Kidney (tissue), 14 donors: ENCODE results near the gene ZNF254. TPM values are rescaled to one million over a fixed set of nuclear protein-coding genes. Genes with fewer than 3 reads are reported as not detected.

Experiments used
- DNase-seq, 5 donors: peaks; one replicate each; pipeline ENCODE4 v3.0.0-alpha.2; 2013 to 2020
- FAIRE-seq: peaks from 2 replicates; lab custom pipeline; 2012; peaks lifted over from hg19 to GRCh38; lab: Jason Lieb, UNC
- H3K27ac ChIP-seq, 2 donors: one replicate each; pipeline ENCODE4 v1.7.0; 2013; ENCODE audit warnings: low read depth in 2 of 2, low read length in 2 of 2, inconsistent platforms in 1 of 2
- H3K27me3 ChIP-seq: one replicate; pipeline ENCODE4 v1.7.1; 2013; ENCODE audit warnings: low read length, inconsistent platforms; ENCODE audit not compliant: control insufficient read depth, insufficient read depth
- H3K36me3 ChIP-seq, 3 donors: one replicate each; pipeline versions ENCODE4 v1.7.0 to v1.7.1; 2013; ENCODE audit warnings: low read length in 3 of 3, control low read depth in 1 of 3, inconsistent platforms in 1 of 3; ENCODE audit not compliant: insufficient read depth in 3 of 3, control insufficient read depth in 2 of 3
- H3K4me1 ChIP-seq, 3 donors: one replicate each; pipeline versions ENCODE4 v1.7.0 to v1.7.1; 2013; ENCODE audit warnings: low read length in 3 of 3, inconsistent platforms in 1 of 3, low read depth in 1 of 3; ENCODE audit not compliant: control insufficient read depth in 2 of 3, insufficient read depth in 2 of 3
- H3K4me3 ChIP-seq, 3 donors: one replicate each; pipeline versions ENCODE4 v1.7.0 to v1.8.1; 2013; ENCODE audit warnings: low read length in 3 of 3, control low read depth in 1 of 3, inconsistent platforms in 1 of 3
- H3K9ac ChIP-seq, 3 donors: one replicate each; pipeline versions ENCODE4 v1.7.0 to v1.7.1; 2013; ENCODE audit warnings: low read length in 3 of 3, control low read depth in 1 of 3, inconsistent platforms in 1 of 3
- H3K9me3 ChIP-seq, 3 donors: one replicate each; pipeline versions ENCODE4 v1.7.0 to v1.7.1; 2013; ENCODE audit warnings: low read length in 3 of 3, control low read depth in 1 of 3, inconsistent platforms in 1 of 3; ENCODE audit not compliant: control insufficient read depth in 2 of 3, insufficient read depth in 1 of 3
- intact Hi-C: fragments of 100-400 bp; cut with DNase I; formaldehyde crosslinking; loops from one replicate; pipeline ENCODE4 v1.11.1; 2022
- polyA plus RNA-seq: library from polyadenylated mRNA; stranded (reverse); fragments of 350-450 nt; fragmentation: Illumina TruSeq; extraction: RNeasy Lipid Tissue Mini Kit (QIAGEN cat#74804); gene quantifications from one replicate; pipeline ENCODE4 v1.2.3, GENCODE V29; 2014; ENCODE audit warnings: low read depth, low replicate concordance; ENCODE audit not compliant: insufficient read depth
- total RNA-seq: library from RNA; stranded (reverse); fragmentation: NEBNext Ultra II Directional; extraction: Animal tissue kit (Norgen Biotek cat#: 25700); gene quantifications from one replicate; pipeline ENCODE4 v1.2.1, GENCODE V29; 2021
- TF ChIP-seq, protein P1 (sequence below): IDR thresholded peaks from 3 replicates; pipeline ENCODE4 v1.5.1; 2012; ENCODE audit warnings: mild to moderate bottlenecking, moderate library complexity, borderline replicate concordance; ENCODE audit not compliant: insufficient read depth; ENCODE audit errors: extremely low read depth
- donor health status: control.
- donor health status: control.
- donor health status: control.
- donor health status: control.
- donor health status: control.
- donor health status: DM: yes; HTN: yes; CAD: no.
- donor health status: Normal renal cell carcinoma (clear cell type).

The ZNF254 gene
- total and polyA plus RNA-seq, 2 donors from 2014 or later, result 5.7 to 23.1 TPM

DNA sequence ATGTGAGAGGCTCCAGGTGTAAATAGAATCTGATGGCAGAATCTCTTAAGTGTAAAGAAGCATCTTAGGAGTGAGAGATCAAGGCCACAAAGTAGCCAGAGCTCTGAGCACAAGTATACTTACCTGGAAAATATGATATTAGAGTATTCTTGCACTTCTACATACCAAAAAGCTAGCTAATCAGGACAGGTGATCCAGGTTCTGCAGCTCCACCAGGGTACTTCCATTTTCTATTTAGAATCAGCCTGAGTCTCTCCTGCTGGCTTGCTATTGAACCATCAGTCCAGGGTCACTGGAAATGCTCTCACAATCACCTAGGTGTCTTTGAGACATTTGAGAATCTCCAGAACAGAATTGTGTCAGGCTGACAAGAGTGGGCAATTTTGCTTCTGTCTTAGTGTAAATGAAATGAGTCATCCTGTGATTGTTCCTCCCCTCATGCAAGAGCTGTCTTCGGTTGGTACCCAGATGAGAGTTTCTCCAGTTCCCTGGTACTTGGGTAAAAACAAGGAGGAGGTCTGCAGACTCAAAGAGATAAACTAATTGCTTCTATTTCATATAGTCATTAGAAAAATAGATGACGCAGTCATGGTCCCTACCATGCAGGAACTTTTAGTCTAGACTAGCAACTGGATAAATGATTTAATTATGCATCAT lies 14.6 kb downstream of the ZNF254 start:
- no peaks in the 10 kb centered on the region for H3K27me3 ChIP-seq
- H3K4me3 ChIP-seq, result no peak overlapping the region
- intact Hi-C loops, result no loop called here
- TF ChIP-seq, protein P1, sequence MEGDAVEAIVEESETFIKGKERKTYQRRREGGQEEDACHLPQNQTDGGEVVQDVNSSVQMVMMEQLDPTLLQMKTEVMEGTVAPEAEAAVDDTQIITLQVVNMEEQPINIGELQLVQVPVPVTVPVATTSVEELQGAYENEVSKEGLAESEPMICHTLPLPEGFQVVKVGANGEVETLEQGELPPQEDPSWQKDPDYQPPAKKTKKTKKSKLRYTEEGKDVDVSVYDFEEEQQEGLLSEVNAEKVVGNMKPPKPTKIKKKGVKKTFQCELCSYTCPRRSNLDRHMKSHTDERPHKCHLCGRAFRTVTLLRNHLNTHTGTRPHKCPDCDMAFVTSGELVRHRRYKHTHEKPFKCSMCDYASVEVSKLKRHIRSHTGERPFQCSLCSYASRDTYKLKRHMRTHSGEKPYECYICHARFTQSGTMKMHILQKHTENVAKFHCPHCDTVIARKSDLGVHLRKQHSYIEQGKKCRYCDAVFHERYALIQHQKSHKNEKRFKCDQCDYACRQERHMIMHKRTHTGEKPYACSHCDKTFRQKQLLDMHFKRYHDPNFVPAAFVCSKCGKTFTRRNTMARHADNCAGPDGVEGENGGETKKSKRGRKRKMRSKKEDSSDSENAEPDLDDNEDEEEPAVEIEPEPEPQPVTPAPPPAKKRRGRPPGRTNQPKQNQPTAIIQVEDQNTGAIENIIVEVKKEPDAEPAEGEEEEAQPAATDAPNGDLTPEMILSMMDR, result no peak
- H3K9me3 ChIP-seq, result no peaks in the 10 kb centered on the region
- H3K4me1 ChIP-seq, result no peaks in the 10 kb centered on the region
- H3K27ac ChIP-seq, result no peak overlapping the region
- DNase-seq (no peak), FAIRE-seq (no peak)
- H3K9ac ChIP-seq, result no peak overlapping the region
- peaks cover 2 to 5% (median 2%) of the 10 kb centered on the region in 3 donors for H3K36me3 ChIP-seq

GRCh38 chr19:24127601-24128000 lies 40.6 kb downstream of the ZNF254 start:
- H3K27ac ChIP-seq, result no peak overlapping the region
- no peak for DNase-seq
- FAIRE-seq, result no peak
- no peaks in the 10 kb centered on the region for H3K4me1 ChIP-seq
- peaks cover 10 to 23% (median 14%) of the 10 kb centered on the region in 3 donors for H3K36me3 ChIP-seq
- TF ChIP-seq, protein P1, result no peak
- H3K9ac ChIP-seq, result no peak overlapping the region
- no peak overlapping the region for H3K4me3 ChIP-seq
- intact Hi-C loops, result no loop called here
- H3K9me3 ChIP-seq, result peaks cover 9 to 63% (median 38%) of the 10 kb centered on the region in 3 donors
- no peaks in the 10 kb centered on the region for H3K27me3 ChIP-seq

DNA sequence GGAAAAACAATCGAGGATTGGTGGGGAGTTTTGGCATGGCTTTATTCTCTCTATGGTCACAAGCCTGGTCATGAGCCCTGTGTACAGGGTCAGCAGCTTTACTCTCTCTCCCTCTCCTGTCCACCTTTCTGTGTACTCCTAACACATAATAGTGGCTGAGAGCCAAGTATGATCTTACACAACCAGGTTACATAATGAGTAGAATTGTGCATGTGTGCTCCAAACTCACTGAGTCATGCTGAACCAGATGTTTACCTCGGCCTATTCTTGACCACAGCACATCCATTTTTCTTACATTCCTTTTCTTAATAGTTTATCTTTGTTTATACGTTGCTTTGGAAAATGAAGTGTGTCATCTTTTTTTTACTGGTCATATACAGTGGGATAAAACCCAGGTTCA lies 53.1 kb downstream of the ZNF254 start:
- FAIRE-seq (no peak), DNase-seq (no peak)
- no peak overlapping the region for H3K27ac ChIP-seq
- no peaks in the 10 kb centered on the region for H3K27me3 ChIP-seq
- H3K4me3 ChIP-seq, result no peak overlapping the region
- TF ChIP-seq, protein P1, result no peak
- no peaks in the 10 kb centered on the region for H3K4me1 ChIP-seq
- peaks cover 6 to 47% (median 22%) of the 10 kb centered on the region in 3 donors for H3K9me3 ChIP-seq
- intact Hi-C loops, result no loop called here
- peaks cover 0 to 2% (median 0%) of the 10 kb centered on the region in 3 donors for H3K36me3 ChIP-seq
- H3K9ac ChIP-seq, result no peak overlapping the region
